Keratinocyte (primary cell): ENCODE results near the gene GTF2F1. TPM values are rescaled to one million over a fixed set of nuclear protein-coding genes. Genes with fewer than 3 reads are reported as not detected.

Experiments used
- DNase-seq: peaks from one replicate; pipeline ENCODE4 v3.0.0-alpha.2; 2011; ENCODE audit warnings: low read depth, missing footprints, low spot score
- FAIRE-seq: peaks from 2 replicates; lab custom pipeline; 2011; peaks lifted over from hg19 to GRCh38; lab: Jason Lieb, UNC
- H2AFZ ChIP-seq: 2 replicates; pipeline ENCODE4 v1.6.0; 2012; ENCODE audit warnings: low read length, control low read depth, inconsistent platforms; ENCODE audit not compliant: control insufficient read depth
- H3K27ac ChIP-seq: 2 replicates; pipeline ENCODE4 v1.5.1; 2011; ENCODE audit warnings: low read length; ENCODE audit not compliant: control insufficient read depth, insufficient read depth
- H3K27me3 ChIP-seq: 3 replicates; pipeline ENCODE4 v1.6.0; 2011; ENCODE audit warnings: low read length; ENCODE audit not compliant: control insufficient read depth, insufficient read depth; ENCODE audit errors: extremely low read depth
- H3K36me3 ChIP-seq, 2 experiments: 2 replicates in 1 of 2; 3 replicates in 1 of 2; pipeline ENCODE4 v1.5.1; 2011; ENCODE audit warnings: low read length in 2 of 2, mild to moderate bottlenecking in 1 of 2; ENCODE audit not compliant: control insufficient read depth in 2 of 2, insufficient read depth in 2 of 2; ENCODE audit errors: extremely low read depth in 1 of 2
- H3K4me1 ChIP-seq: 3 replicates; pipeline ENCODE4 v1.5.1; 2011; ENCODE audit warnings: low read length; ENCODE audit not compliant: control insufficient read depth, insufficient read depth; ENCODE audit errors: extremely low read depth
- H3K4me2 ChIP-seq: 3 replicates; pipeline ENCODE4 v1.6.0; 2011; ENCODE audit warnings: low read depth, low read length; ENCODE audit not compliant: control insufficient read depth, insufficient read depth; ENCODE audit errors: extremely low read depth
- H3K4me3 ChIP-seq, 3 experiments: fragments of 200-600 bp in 1 of 3; sonication (generic) in 1 of 3; 2 replicates in 2 of 3; 3 replicates in 1 of 3; pipeline ENCODE4 v1.5.1; 2011 to 2016; ENCODE audit warnings: low read length in 3 of 3, mild to moderate bottlenecking in 3 of 3, control low read depth in 2 of 3, inconsistent platforms in 1 of 3, low read depth in 1 of 3, mixed read lengths in 1 of 3, mixed run types in 1 of 3, moderate library complexity in 1 of 3; ENCODE audit not compliant: control insufficient read depth in 2 of 3, insufficient read depth in 2 of 3; ENCODE audit errors: extremely low read depth in 1 of 3
- H3K79me2 ChIP-seq: 2 replicates; pipeline ENCODE4 v1.6.0; 2012; ENCODE audit warnings: low read length; ENCODE audit not compliant: control insufficient read depth, insufficient read depth
- H3K9ac ChIP-seq: 3 replicates; pipeline ENCODE4 v1.6.0; 2011; ENCODE audit warnings: low read length; ENCODE audit not compliant: control insufficient read depth, insufficient read depth; ENCODE audit errors: extremely low read depth
- H3K9me1 ChIP-seq: 3 replicates; pipeline ENCODE4 v1.6.0; 2011; ENCODE audit warnings: low read length; ENCODE audit not compliant: control insufficient read depth, insufficient read depth; ENCODE audit errors: extremely low read depth
- H3K9me3 ChIP-seq: 2 replicates; pipeline ENCODE4 v1.5.1; 2012; ENCODE audit warnings: low read depth, low read length; ENCODE audit not compliant: control insufficient read depth
- H4K20me1 ChIP-seq: 3 replicates; pipeline ENCODE4 v1.6.0; 2011; ENCODE audit warnings: low read length; ENCODE audit not compliant: control insufficient read depth, insufficient read depth; ENCODE audit errors: extremely low read depth
- CTCF ChIP-seq, 3 experiments: IDR thresholded peaks in 1 of 3; conservative IDR thresholded peaks in 1 of 3; optimal IDR thresholded peaks in 1 of 3; 2 replicates in 2 of 3; 3 replicates in 1 of 3; pipeline versions ENCODE3 to v1.5.1; 2011; ENCODE audit warnings: low read length in 3 of 3, mild to moderate bottlenecking in 3 of 3, moderate library complexity in 2 of 3, control low read depth in 1 of 3, inconsistent platforms in 1 of 3; ENCODE audit not compliant: insufficient read depth in 2 of 3; ENCODE audit errors: extremely low read depth in 1 of 3
- EZH2 ChIP-seq: IDR thresholded peaks from one replicate; pipeline ENCODE4 v1.6.1; 2012; ENCODE audit warnings: inconsistent platforms, mild to moderate bottlenecking, low read length, moderate library complexity
- dilution Hi-C: fragments of 300-500 bp; cut with MboI; formaldehyde crosslinking; loops from one replicate; pipeline ENCODE4 v1.7.0; 2020; ENCODE audit warnings: low sequenced_read_pairs; ENCODE audit not compliant: extremely low pct_ligation_motif_present
- polyA plus RNA-seq, 5 experiments: library from polyadenylated mRNA; depleted of rRNA in 3 of 5; stranded (reverse) in 3 of 5; stranded (forward) in 1 of 5; unstranded in 1 of 5; fragments of >200 nt; gene quantifications; 1 replicate in 1 of 5; 2 replicates in 3 of 5; 3 replicates in 1 of 5; pipeline versions ENCODE4 v1.2.1 to v1.2.3, GENCODE V29; 2011 to 2012; ENCODE audit warnings: missing spikeins in 2 of 5, low read depth in 1 of 5, low replicate concordance in 1 of 5

GTF2F1 gene
- polyA plus RNA-seq, 1 donor (not counting 4 experiments of a cell fraction or from before 2014, with no cell fraction given) = 37.3 TPM

GRCh38 chr19:6412061-6412446 lies 19.1 kb upstream of the GTF2F1 start:
- DNase-seq (no peak), FAIRE-seq (no peak)
- Histone ChIP-seq H3K4me2 (no peak overlapping the region), H3K27ac (no peak overlapping the region), H4K20me1 (no peaks in the 10 kb centered on the region), H3K79me2 (no peaks in the 10 kb centered on the region), H2AFZ (no peak overlapping the region), H3K9me1 (no peaks in the 10 kb centered on the region), H3K9me3 (no peaks in the 10 kb centered on the region), H3K36me3 (peaks cover 16 to 22% of the 10 kb centered on the region in 2 experiments), H3K4me1 (no peaks in the 10 kb centered on the region), H3K4me3 (no peak overlapping the region), H3K9ac (no peak overlapping the region), H3K27me3 (no peaks in the 10 kb centered on the region)
- no peak for TF ChIP-seq CTCF (optimal IDR thresholded peaks at IDR 0.05 in 1 of 3, IDR thresholded peaks at IDR 0.05 in 1 of 3, conservative IDR thresholded peaks at IDR 0.05 in 1 of 3; ENCODE audit: extremely low read depth in 1 of 3, insufficient read depth in 2 of 3, low read length in 3 of 3)
- TF ChIP-seq EZH2 = no peak
- dilution Hi-C loops = no loop called here

GRCh38 chr19:6409346-6409745 lies 16.4 kb upstream of the GTF2F1 start:
- H3K27me3 ChIP-seq = no peaks in the 10 kb centered on the region
- no peaks in the 10 kb centered on the region for H3K79me2 ChIP-seq
- H3K9me1 ChIP-seq = no peaks in the 10 kb centered on the region
- FAIRE-seq = no peak
- H3K9me3 ChIP-seq = no peaks in the 10 kb centered on the region
- DNase-seq = no peak
- TF ChIP-seq EZH2 (no peak), CTCF (optimal IDR thresholded peaks at IDR 0.05 in 1 of 3, IDR thresholded peaks at IDR 0.05 in 1 of 3, conservative IDR thresholded peaks at IDR 0.05 in 1 of 3; ENCODE audit: extremely low read depth in 1 of 3, insufficient read depth in 2 of 3, low read length in 3 of 3) (no peak)
- H3K27ac ChIP-seq = no peak overlapping the region
- no peak overlapping the region for H2AFZ ChIP-seq
- H3K4me3 ChIP-seq = no peak overlapping the region
- no peaks in the 10 kb centered on the region for H3K4me1 ChIP-seq
- no peaks in the 10 kb centered on the region for H4K20me1 ChIP-seq
- no peak overlapping the region for H3K9ac ChIP-seq
- no peak overlapping the region for H3K4me2 ChIP-seq
- dilution Hi-C loops = no loop called here
- peaks cover 4% of the 10 kb centered on the region in 2 experiments for H3K36me3 ChIP-seq
